HG03159 (cell line): ENCODE measurements around the gene PDCD4.
"Not testable (repeated sequence)": the region's sequence is repeated elsewhere in the genome, so short reads cannot be mapped to it uniquely, and the experiment has no call there.

ENCODE experiments used
- ATAC-seq: cut with Tn5 transposase; IDR thresholded peaks from one replicate; pipeline ENCODE4 v1.9.1; 2021; ENCODE audit warnings: mild to moderate bottlenecking, moderate library complexity; ENCODE audit not compliant: unreplicated experiment

Gene PDCD4

GRCh38 chr10:110880012-110880411 is 8.3 kb downstream of the PDCD4 start:
- ATAC-seq: no peak

GRCh38 chr10:110881247-110881646 is 9.5 kb downstream of the PDCD4 start:
- ATAC-seq: no peak

- no peak for ATAC-seq
These were observed 10.2 kb downstream of the PDCD4 start for GRCh38 chr10:110881905-110882304.

- ATAC-seq: no peak
These were observed 12.2 kb downstream of the PDCD4 start for GRCh38 chr10:110883924-110884323.

- no peak for ATAC-seq
These were observed 14.4 kb downstream of the PDCD4 start for GRCh38 chr10:110885932-110886674.

GRCh38 chr10:110887560-110887959 is 15.8 kb downstream of the PDCD4 start:
- ATAC-seq: no peak

GRCh38 chr10:110892602-110893288 is 21.0 kb downstream of the PDCD4 start:
- no peak for ATAC-seq

GRCh38 chr10:110893559-110894179 is 21.9 kb downstream of the PDCD4 start:
- ATAC-seq: peak; percentile 80

GRCh38 chr10:110897184-110897583 is 25.5 kb downstream of the PDCD4 start:
- no peak for ATAC-seq

GRCh38 chr10:110898391-110898790 is 26.7 kb downstream of the PDCD4 start:
- ATAC-seq: no peak

- ATAC-seq: no peak
These were observed 29.3 kb downstream of the PDCD4 start for GRCh38 chr10:110900983-110901382.

- ATAC-seq: no peak
These were observed 30.5 kb downstream of the PDCD4 start for GRCh38 chr10:110901954-110902819.

- ATAC-seq: no peak
These were observed 31.9 kb downstream of the PDCD4 start for GRCh38 chr10:110903280-110904278.

GRCh38 chr10:110910138-110910537 is 38.4 kb downstream of the PDCD4 start:
- no peak for ATAC-seq

- ATAC-seq: no peak
These were observed 40.6 kb downstream of the PDCD4 start for GRCh38 chr10:110912374-110912773.

- ATAC-seq: no peak
These were observed 42.7 kb downstream of the PDCD4 start for GRCh38 chr10:110914431-110914830.

GRCh38 chr10:110915035-110915434 is 43.3 kb downstream of the PDCD4 start:
- ATAC-seq: no peak

GRCh38 chr10:110915600-110915999 is 43.9 kb downstream of the PDCD4 start:
- not testable (repeated sequence) for ATAC-seq

GRCh38 chr10:110916554-110917346 is 45.0 kb downstream of the PDCD4 start:
- no peak for ATAC-seq
